Smooth muscle cell (in vitro differentiated cells): ENCODE results near the gene MPZL3. TPM values are rescaled to one million over a fixed set of nuclear protein-coding genes. Genes with fewer than 3 reads are reported as not detected.

Experiments
- DNase-seq: peaks from one replicate; lab custom pipeline; 2025; ENCODE audit not compliant: unreplicated experiment; lab: John Stamatoyannopoulos, UW
- H2AFZ ChIP-seq: fragments of 200-600 bp; sonication (generic); 2 replicates; pipeline ENCODE4 v1.6.0; 2016; ENCODE audit warnings: antibody characterized with exemption, low read depth, mild to moderate bottlenecking
- H3F3A ChIP-seq: fragments of 200-600 bp; sonication (generic); 2 replicates; pipeline ENCODE4 v1.6.0; 2017; ENCODE audit warnings: antibody characterized with exemption, low read depth
- H3K27ac ChIP-seq: fragments of 200-600 bp; sonication (generic); 2 replicates; pipeline ENCODE4 v1.5.1; 2016; ENCODE audit warnings: low read depth, mild to moderate bottlenecking
- H3K27me3 ChIP-seq: fragments of 200-600 bp; sonication (generic); 2 replicates; pipeline ENCODE4 v1.6.1; 2016; ENCODE audit warnings: low read depth, mild to moderate bottlenecking
- H3K36me3 ChIP-seq: fragments of 200-600 bp; sonication (generic); 2 replicates; pipeline ENCODE4 v1.5.1; 2016; ENCODE audit warnings: low read depth
- H3K4me1 ChIP-seq: fragments of 200-600 bp; sonication (generic); 2 replicates; pipeline ENCODE4 v1.5.1; 2016; ENCODE audit warnings: low read depth
- H3K4me2 ChIP-seq: fragments of 200-600 bp; sonication (generic); 2 replicates; pipeline ENCODE4 v1.6.0; 2016; ENCODE audit warnings: mild to moderate bottlenecking
- H3K4me3 ChIP-seq: fragments of 200-600 bp; sonication (generic); 2 replicates; pipeline ENCODE4 v1.5.1; 2016; ENCODE audit warnings: mild to moderate bottlenecking
- H3K79me2 ChIP-seq: fragments of 200-600 bp; sonication (generic); 2 replicates; pipeline ENCODE4 v1.6.0; 2016; ENCODE audit warnings: low read depth, mild to moderate bottlenecking
- H3K9ac ChIP-seq: fragments of 200-600 bp; sonication (generic); 2 replicates; pipeline ENCODE4 v1.6.0; 2016; ENCODE audit warnings: low read depth
- H3K9me3 ChIP-seq: fragments of 200-600 bp; sonication (generic); replicated peaks from 2 replicates; pipeline ENCODE4 v1.5.1; 2016; ENCODE audit warnings: low read depth
- H4K20me1 ChIP-seq: fragments of 200-600 bp; sonication (generic); 2 replicates; pipeline ENCODE4 v1.6.0; 2016; ENCODE audit warnings: low read depth
- CTCF ChIP-seq: fragments of 200-600 bp; sonication (generic); IDR thresholded peaks from 2 replicates; pipeline ENCODE4 v1.5.1; 2017; ENCODE audit warnings: borderline replicate concordance, mild to moderate bottlenecking, antibody characterized with exemption; ENCODE audit not compliant: insufficient read depth, poor library complexity, severe bottlenecking
- WGBS: methylation state at CpG from one replicate; pipeline ENCODE4 v1.1.7; 2016; ENCODE audit warnings: low lambda C conversion rate; 5-methylcytosine and 5-hydroxymethylcytosine counted together
- polyA plus RNA-seq: library from polyadenylated mRNA; unstranded; fragments of >200 nt; fragmentation: Nextera tagmentation; extraction: Ambion mirVana; gene quantifications from 2 replicates; pipeline ENCODE4 v1.2.1, GENCODE V29; 2016
- total RNA-seq: library from RNA; depleted of rRNA; stranded (reverse); fragments of >200 nt; gene quantifications from 2 replicates; pipeline ENCODE4 v1.2.3, GENCODE V29; 2014

MPZL3 gene
- total and polyA plus RNA-seq, 2 experiments from 2014 or later, result 1.7 to 9.0 TPM

- no peak overlapping the region for H3K27ac ChIP-seq
- H3K79me2 ChIP-seq, result no peaks in the 10 kb centered on the region
- no peaks in the 10 kb centered on the region for H3K4me1 ChIP-seq
- H3K4me2 ChIP-seq, result no peak overlapping the region
- H3K4me3 ChIP-seq, result no peak overlapping the region
- 74% methylated on average over 1 of the region's 1 CpG for WGBS
- H2AFZ ChIP-seq, result no peak overlapping the region
- no peaks in the 10 kb centered on the region for H3F3A ChIP-seq
- no peaks in the 10 kb centered on the region for H3K36me3 ChIP-seq
- H4K20me1 ChIP-seq, result no peaks in the 10 kb centered on the region
- H3K9ac ChIP-seq, result no peak overlapping the region
- DNase-seq, result no peak
- H3K27me3 ChIP-seq, result peaks cover 40% of the 10 kb centered on the region
- no peak for TF ChIP-seq CTCF
- H3K9me3 ChIP-seq, result no peaks in the 10 kb centered on the region
Measured at GRCh38 chr11:118238929-118239328, 13.2 kb downstream of the MPZL3 start.

GRCh38 chr11:118238421-118238820 lies 13.7 kb downstream of the MPZL3 start:
- TF ChIP-seq CTCF, result no peak
- no peaks in the 10 kb centered on the region for H3F3A ChIP-seq
- H2AFZ ChIP-seq, result no peak overlapping the region
- no peaks in the 10 kb centered on the region for H3K79me2 ChIP-seq
- H3K27me3 ChIP-seq, result peaks cover 40% of the 10 kb centered on the region
- no peaks in the 10 kb centered on the region for H3K9me3 ChIP-seq
- no peaks in the 10 kb centered on the region for H4K20me1 ChIP-seq
- no peaks in the 10 kb centered on the region for H3K36me3 ChIP-seq
- WGBS, result 87% methylated on average over 2 of the region's 2 CpGs
- H3K4me1 ChIP-seq, result no peaks in the 10 kb centered on the region
- H3K4me2 ChIP-seq, result no peak overlapping the region
- DNase-seq, result no peak
- no peak overlapping the region for H3K4me3 ChIP-seq
- no peak overlapping the region for H3K27ac ChIP-seq
- no peak overlapping the region for H3K9ac ChIP-seq

GRCh38 chr11:118236170-118236569 lies 16.0 kb downstream of the MPZL3 start:
- TF ChIP-seq CTCF, result no peak
- Histone ChIP-seq H3K36me3 (no peaks in the 10 kb centered on the region), H3K4me1 (no peaks in the 10 kb centered on the region), H3F3A (no peaks in the 10 kb centered on the region), H3K79me2 (no peaks in the 10 kb centered on the region), H2AFZ (no peak overlapping the region), H3K4me2 (no peak overlapping the region), H3K4me3 (no peak overlapping the region), H3K27ac (no peak overlapping the region), H4K20me1 (no peaks in the 10 kb centered on the region), H3K27me3 (peaks cover 29% of the 10 kb centered on the region), H3K9ac (no peak overlapping the region), H3K9me3 (no peaks in the 10 kb centered on the region)
- no peak for DNase-seq
- WGBS, result 76% methylated on average over 2 of the region's 2 CpGs

- no peaks in the 10 kb centered on the region for H4K20me1 ChIP-seq
- no peaks in the 10 kb centered on the region for H3K9me3 ChIP-seq
- no peaks in the 10 kb centered on the region for H3K36me3 ChIP-seq
- H2AFZ ChIP-seq, result no peak overlapping the region
- H3F3A ChIP-seq, result no peaks in the 10 kb centered on the region
- H3K9ac ChIP-seq, result no peak overlapping the region
- no peak overlapping the region for H3K4me2 ChIP-seq
- H3K27me3 ChIP-seq, result peaks cover 29% of the 10 kb centered on the region
- H3K4me3 ChIP-seq, result no peak overlapping the region
- 92% methylated on average over 5 of the region's 5 CpGs for WGBS
- H3K4me1 ChIP-seq, result no peaks in the 10 kb centered on the region
- no peaks in the 10 kb centered on the region for H3K79me2 ChIP-seq
- H3K27ac ChIP-seq, result no peak overlapping the region
- TF ChIP-seq CTCF, result no peak
- DNase-seq, result no peak
Measured at GRCh38 chr11:118234833-118235232, 17.3 kb downstream of the MPZL3 start.
